ENCODE measurements around the gene C11orf71.

GRCh38 chr11:114392735-114393667 lies 7.3 kb downstream of the C11orf71 start:
- TF ChIP-seq CTCF (IDR thresholded peaks at IDR 0.05) (no peak), REST (IDR thresholded peaks at IDR 0.05; ENCODE audit: insufficient read depth in 1 of 2, low read depth in 2 of 2, low read length in 1 of 2) (no peak), TCF7L2 (IDR thresholded peaks at IDR 0.05; ENCODE audit: low read depth, low read length) (no peak), POLR2AphosphoS5 (IDR thresholded peaks at IDR 0.05; ENCODE audit: low read depth, low read length) (no peak), SIN3A (IDR thresholded peaks at IDR 0.05; ENCODE audit: borderline replicate concordance, insufficient read depth, low read depth, low read length) (no peak)

Measured in Panc1 (cell line).